ENCODE data around the gene SYNJ2BP. TPM values are rescaled to one million over a fixed set of nuclear protein-coding genes. Genes with fewer than 3 reads are reported as not detected.

SYNJ2BP gene
- 19.0 TPM for total RNA-seq (2021; ENCODE audit: unreplicated experiment)
- polyA plus RNA-seq (2012): 4.0 and 6.7 TPM in 2 replicates
- Bru-seq, nascent RNA: percentile 84 among the genes with signal in this experiment
- BruChase-seq, experiment 1, labeled RNA remaining after a 6-hour chase: percentile 98 among the genes with signal in this experiment
- percentile 97 among the genes with signal in this experiment for BruChase-seq, experiment 2, labeled RNA remaining after a 2-hour chase
- long read RNA-seq, full-length matches to known transcripts: 12 of 20 reads
- long read RNA-seq, partial matches to known transcripts: 0 of 20 reads
- long read RNA-seq, other reads (novel, unspliced or antisense): 8 of 20 reads

GRCh38 chr14:70416725-70417349 is at the start of gene SYNJ2BP:
SYNJ2BP (minus strand) TSS chr14:70417090; CDS start chr14:70416963, 127 bp downstream.
- intact Hi-C loops (cut with micrococcal nuclease): loop anchor here (1.0 kb wide), 1 partner anchor 58 kb away; the partner anchor contains the start of gene COX16
- POLR2A ChIA-PET: no interaction called here
- Histone ChIP-seq H3K27me3 (ENCODE audit: insufficient read depth, low read length) (no peaks in the 10 kb centered on the region), H3K27ac (ENCODE audit: low read depth, low read length) (peak within 1 kb of the TSS; percentile 46), H3K9me2 (ENCODE audit: insufficient read depth) (no peaks in the 10 kb centered on the region), H4K20me1 (ENCODE audit: insufficient read depth) (no peaks in the 10 kb centered on the region), H3K79me2 (ENCODE audit: insufficient read depth, low read length) (peaks cover 40% of the 10 kb centered on the region), H3K4me3 (replicated peaks in 1 of 2; ENCODE audit: low read depth in 1 of 2, low read length in 2 of 2) (peak within 1 kb of the TSS; percentile 81 to 91), H3K9me3 (ENCODE audit: control insufficient read depth in 1 of 2, insufficient read depth in 1 of 2, low read depth in 1 of 2, low read length in 2 of 2) (no peaks in the 10 kb centered on the region), H3K4me2 (ENCODE audit: low read length) (peak within 1 kb of the TSS; percentile 75), H3K36me3 (ENCODE audit: control insufficient read depth in 1 of 2, insufficient read depth in 2 of 2, low read length in 2 of 2) (no peaks in the 10 kb centered on the region), H2AFZ (ENCODE audit: low read depth, low read length, poor library complexity, severe bottlenecking) (peak within 1 kb of the TSS; percentile 92), H3K9ac (ENCODE audit: low read length) (peak within 1 kb of the TSS; percentile 68), H3K4me1 (ENCODE audit: control insufficient read depth in 1 of 2, insufficient read depth in 2 of 2, low read length in 2 of 2) (peaks cover 5 to 13% of the 10 kb centered on the region in 2 experiments; a peak in 3 of 4 replicates)
- RAD21 ChIA-PET (ENCODE audit: low non-redundant PET in 1 of 2, low total read pairs in 2 of 2, uncharacterized antibody in 2 of 2, unreplicated experiment in 2 of 2): no interaction called here
- DNase-seq (ENCODE audit: low read depth, low spot score): peak; percentile 69
- CTCF ChIA-PET: no interaction called here
- ATAC-seq: peak; percentile 98
- BruUV-seq (replicated peaks): no TSS peak
- TF ChIP-seq MAX (IDR thresholded peaks at IDR 0.05) (peak; percentile 75; the same call in 1 of the 2 replicates), YY1 (IDR thresholded peaks at IDR 0.05; ENCODE audit: extremely low read depth, insufficient replicate concordance, low read depth, low read length) (peak; percentile 31), ZBTB33 (IDR thresholded peaks at IDR 0.05; ENCODE audit: extremely low read depth, insufficient replicate concordance, low read length) (no peak), REST (IDR thresholded peaks at IDR 0.05; ENCODE audit: low read depth) (no peak), ZFX (IDR thresholded peaks at IDR 0.05) (peak; percentile 43; the same call in 1 of the 2 replicates), EZH2 (IDR thresholded peaks at IDR 0.05) (no peak), SRF (IDR thresholded peaks at IDR 0.05; ENCODE audit: low read depth) (0 out of 2 replicates have a peak, but pooled peaks have one; percentile 40), JUND (IDR thresholded peaks at IDR 0.05) (no peak), CEBPB (IDR thresholded peaks at IDR 0.05; ENCODE audit: low read depth) (no peak), ATF3 (IDR thresholded peaks at IDR 0.05) (no peak), EZH2phosphoT487 (IDR thresholded peaks at IDR 0.05; ENCODE audit: borderline replicate concordance) (no peak), POLR2AphosphoS5 (IDR thresholded peaks at IDR 0.05; ENCODE audit: low read depth, low read length) (peak; percentile 83), ELF1 (IDR thresholded peaks at IDR 0.05; ENCODE audit: borderline replicate concordance, low read depth) (peak; percentile 56), EGR1 (IDR thresholded peaks at IDR 0.05; ENCODE audit: low read depth) (peak; percentile 35; the same call in 1 of the 2 replicates), SIN3A (IDR thresholded peaks at IDR 0.05; ENCODE audit: low read depth) (peak; percentile 87; the same call in 1 of the 2 replicates), POLR2A (IDR thresholded peaks at IDR 0.05; ENCODE audit: borderline replicate concordance, extremely low read depth, insufficient read depth, insufficient read length) (peak; percentile 67), FOSL1 (IDR thresholded peaks at IDR 0.05; ENCODE audit: low read depth) (no peak; the same call in 1 of the 2 replicates), CBX3 (IDR thresholded peaks at IDR 0.05; ENCODE audit: low read depth) (peak; percentile 74; the same call in 1 of the 2 replicates), SP1 (IDR thresholded peaks at IDR 0.05; ENCODE audit: low read depth) (peak; percentile 46; the same call in 1 of the 2 replicates), ZNF274 (IDR thresholded peaks at IDR 0.05; ENCODE audit: low read depth, low read length) (no peak), RAD21 (IDR thresholded peaks at IDR 0.05; ENCODE audit: low read depth) (no peak), TCF7L2 (IDR thresholded peaks at IDR 0.05; ENCODE audit: borderline replicate concordance, extremely low read depth, insufficient read depth, insufficient read length) (no peak)
